DND-41 (cell line): ENCODE measurements around the gene KLF16.

Source experiments
- ATAC-seq: fragments of 200-7000 bp; cut with Tn5 transposase; 3 replicates; pipeline ENCODE4 v1.9.1; 2021; ENCODE audit warnings: low read depth; ENCODE audit not compliant: insufficient read depth
- DNase-seq: peaks from one replicate; pipeline ENCODE4 v3.0.0-alpha.2; 2020
- H2AFZ ChIP-seq: 2 replicates; pipeline ENCODE4 v1.6.0; 2012; ENCODE audit warnings: low read depth, low read length
- H3K27ac ChIP-seq: 2 replicates; pipeline ENCODE4 v1.5.1; 2012; ENCODE audit warnings: low read length, inconsistent platforms
- H3K27me3 ChIP-seq: fragments of 200-600 bp; sonication (generic); 2 replicates; pipeline ENCODE4 v1.6.0; 2012; ENCODE audit warnings: low read length, mild to moderate bottlenecking, inconsistent platforms; ENCODE audit not compliant: insufficient read depth, poor library complexity
- H3K36me3 ChIP-seq: 2 replicates; pipeline ENCODE4 v1.5.1; 2012; ENCODE audit warnings: low read length, inconsistent platforms; ENCODE audit not compliant: insufficient read depth
- H3K4me1 ChIP-seq: 2 replicates; pipeline ENCODE4 v1.5.1; 2012; ENCODE audit warnings: mild to moderate bottlenecking, low read length; ENCODE audit not compliant: insufficient read depth
- H3K4me2 ChIP-seq: 2 replicates; pipeline ENCODE4 v1.6.0; 2012; ENCODE audit warnings: mild to moderate bottlenecking, moderate library complexity, low read length, inconsistent platforms; ENCODE audit not compliant: insufficient read depth
- H3K4me3 ChIP-seq, 2 experiments: fragments of 200-600 bp in 1 of 2; shearing (Covaris generic) in 1 of 2; 2 replicates each; pipeline ENCODE4 v1.5.1; 2012 to 2016; ENCODE audit warnings: inconsistent platforms in 2 of 2, low read length in 2 of 2, mild to moderate bottlenecking in 2 of 2, low read depth in 1 of 2, moderate library complexity in 1 of 2
- H3K79me2 ChIP-seq: 2 replicates; pipeline ENCODE4 v1.6.0; 2012; ENCODE audit warnings: low read length, inconsistent platforms; ENCODE audit not compliant: insufficient read depth
- H3K9ac ChIP-seq: 2 replicates; pipeline ENCODE4 v1.6.0; 2012; ENCODE audit warnings: low read depth, mild to moderate bottlenecking, inconsistent platforms, low read length, moderate library complexity
- H3K9me3 ChIP-seq: 2 replicates; pipeline ENCODE4 v1.5.1; 2012; ENCODE audit warnings: low read length, moderate library complexity, mild to moderate bottlenecking, inconsistent platforms; ENCODE audit not compliant: insufficient read depth, severe bottlenecking
- H4K20me1 ChIP-seq: 2 replicates; pipeline ENCODE4 v1.6.0; 2012; ENCODE audit warnings: low read length; ENCODE audit not compliant: insufficient read depth
- EZH2 ChIP-seq: IDR thresholded peaks from 3 replicates; pipeline ENCODE4 v1.6.1; 2012; ENCODE audit warnings: borderline replicate concordance, low read depth, mild to moderate bottlenecking, moderate library complexity, low read length, inconsistent platforms; ENCODE audit not compliant: severe bottlenecking
- TF ChIP-seq, protein P1 (sequence below): IDR thresholded peaks from 2 replicates; pipeline ENCODE4 v1.5.1; 2012; ENCODE audit warnings: borderline replicate concordance, low read length, moderate library complexity, mild to moderate bottlenecking; ENCODE audit not compliant: poor library complexity, severe bottlenecking; ENCODE audit errors: extremely low read depth

KLF16 gene

DNA sequence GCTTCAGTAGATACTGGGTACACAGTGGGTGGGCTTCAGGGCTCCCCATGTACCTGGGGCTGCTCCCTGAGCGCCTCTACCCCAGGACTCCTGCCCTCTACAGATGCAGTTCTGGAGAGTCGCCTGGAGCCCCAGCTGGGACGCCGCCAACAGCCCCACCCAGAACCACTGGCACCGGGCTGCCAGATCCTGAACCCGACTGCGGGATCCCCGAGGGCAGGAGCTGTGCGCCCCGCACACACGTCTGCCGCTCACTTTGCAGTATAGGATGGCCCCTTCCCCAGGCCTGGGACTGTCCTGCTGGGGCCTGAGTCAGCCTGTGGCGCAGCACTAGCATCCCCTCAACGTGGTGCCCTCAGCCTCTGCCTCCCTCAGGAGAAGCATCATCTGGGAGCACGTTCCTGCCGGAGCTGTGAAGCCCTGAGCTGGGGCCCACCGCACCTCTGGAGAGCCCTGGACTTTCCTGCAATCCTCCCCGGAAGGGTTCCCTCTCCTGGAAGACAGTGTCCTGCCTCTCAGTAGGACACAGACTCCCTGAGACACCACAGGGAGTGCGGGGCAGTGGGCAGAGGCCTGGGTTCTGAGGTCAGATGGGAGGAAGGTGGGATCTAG is 18.8 kb downstream of the KLF16 start:
- DNase-seq (no peak), ATAC-seq (no peak)
- Histone ChIP-seq H3K27me3 (no peaks in the 10 kb centered on the region), H3K79me2 (peaks cover 96% of the 10 kb centered on the region), H3K36me3 (peaks cover 49% of the 10 kb centered on the region), H3K4me1 (peaks cover 44% of the 10 kb centered on the region), H3K4me2 (peak overlapping the region; percentile 99; the same call in 1 of the 2 replicates), H3K27ac (no peak overlapping the region), H3K9me3 (no peaks in the 10 kb centered on the region), H4K20me1 (peaks cover 81% of the 10 kb centered on the region), H3K9ac (no peak overlapping the region), H3K4me3 (no peak overlapping the region), H2AFZ (no peak overlapping the region)
- TF ChIP-seq, protein P1, sequence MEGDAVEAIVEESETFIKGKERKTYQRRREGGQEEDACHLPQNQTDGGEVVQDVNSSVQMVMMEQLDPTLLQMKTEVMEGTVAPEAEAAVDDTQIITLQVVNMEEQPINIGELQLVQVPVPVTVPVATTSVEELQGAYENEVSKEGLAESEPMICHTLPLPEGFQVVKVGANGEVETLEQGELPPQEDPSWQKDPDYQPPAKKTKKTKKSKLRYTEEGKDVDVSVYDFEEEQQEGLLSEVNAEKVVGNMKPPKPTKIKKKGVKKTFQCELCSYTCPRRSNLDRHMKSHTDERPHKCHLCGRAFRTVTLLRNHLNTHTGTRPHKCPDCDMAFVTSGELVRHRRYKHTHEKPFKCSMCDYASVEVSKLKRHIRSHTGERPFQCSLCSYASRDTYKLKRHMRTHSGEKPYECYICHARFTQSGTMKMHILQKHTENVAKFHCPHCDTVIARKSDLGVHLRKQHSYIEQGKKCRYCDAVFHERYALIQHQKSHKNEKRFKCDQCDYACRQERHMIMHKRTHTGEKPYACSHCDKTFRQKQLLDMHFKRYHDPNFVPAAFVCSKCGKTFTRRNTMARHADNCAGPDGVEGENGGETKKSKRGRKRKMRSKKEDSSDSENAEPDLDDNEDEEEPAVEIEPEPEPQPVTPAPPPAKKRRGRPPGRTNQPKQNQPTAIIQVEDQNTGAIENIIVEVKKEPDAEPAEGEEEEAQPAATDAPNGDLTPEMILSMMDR = no peak
- TF ChIP-seq EZH2 = no peak

DNA sequence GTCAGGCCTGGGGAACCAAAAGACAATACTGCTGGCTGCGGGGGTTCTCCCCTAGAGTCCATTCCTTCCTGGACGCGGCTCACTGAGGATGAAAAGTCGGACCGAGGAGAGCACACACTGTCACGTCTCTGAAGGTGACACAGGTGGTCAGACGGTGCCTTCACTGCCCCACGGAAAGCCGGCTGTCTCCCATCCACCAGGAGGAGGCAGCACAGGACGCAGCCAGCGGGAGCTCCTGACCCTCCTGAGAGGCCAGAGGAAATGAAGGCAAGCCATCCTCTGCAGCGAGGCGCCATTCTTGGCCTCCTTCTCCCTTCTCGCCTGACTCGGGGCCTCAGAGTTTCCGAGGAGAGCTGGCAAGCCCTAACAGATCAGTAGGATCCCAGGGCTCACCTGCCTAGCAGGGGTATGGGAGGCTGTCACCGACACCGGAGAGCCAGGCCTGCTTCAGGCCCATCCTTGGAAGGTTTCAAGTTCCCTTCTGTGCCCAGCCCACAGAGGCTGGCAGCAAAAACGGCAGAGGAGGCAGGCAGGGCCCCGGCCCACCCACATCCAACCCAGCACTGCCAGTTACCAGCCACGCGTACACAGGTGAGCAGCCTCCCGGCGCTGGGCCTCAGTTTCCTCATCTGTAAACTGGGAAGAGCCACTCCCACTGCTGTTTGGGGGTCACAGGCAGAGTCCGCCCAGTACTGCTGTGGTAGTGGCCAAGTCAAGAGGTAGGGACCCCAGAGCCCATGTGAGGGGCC is 19.6 kb downstream of the KLF16 start:
- no peak for TF ChIP-seq EZH2
- TF ChIP-seq, protein P1 = peak; percentile 5
- Histone ChIP-seq H3K27me3 (no peaks in the 10 kb centered on the region), H4K20me1 (peaks cover 87% of the 10 kb centered on the region), H2AFZ (no peak overlapping the region), H3K4me3 (no peak overlapping the region), H3K4me2 (peak overlapping the region; percentile 99; the same call in 1 of the 2 replicates), H3K79me2 (peaks cover 99% of the 10 kb centered on the region), H3K36me3 (peaks cover 55% of the 10 kb centered on the region), H3K9me3 (no peaks in the 10 kb centered on the region), H3K9ac (no peak overlapping the region), H3K27ac (no peak overlapping the region), H3K4me1 (peaks cover 39% of the 10 kb centered on the region)
- ATAC-seq (no peak), DNase-seq (no peak)

DNA sequence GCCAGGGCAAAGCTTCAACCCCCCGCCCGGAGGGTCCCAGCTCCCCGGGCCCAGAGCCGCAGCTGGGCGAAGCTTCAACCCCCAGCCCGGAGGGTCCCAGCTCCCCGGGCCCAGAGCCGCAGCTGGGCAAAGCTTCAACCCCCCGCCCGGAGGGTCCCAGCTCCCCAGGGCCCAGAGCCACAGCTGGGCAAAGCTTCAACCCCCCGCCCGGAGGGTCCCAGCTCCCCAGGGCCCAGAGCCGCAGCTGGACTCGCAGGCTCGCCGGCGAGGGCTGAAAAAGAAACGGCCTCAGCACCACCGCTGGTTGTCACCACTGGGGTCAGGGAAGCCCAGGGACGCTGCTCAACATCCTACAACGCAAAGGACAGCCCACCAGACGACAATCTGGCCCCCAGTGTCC is 20.3 kb downstream of the KLF16 start:
- H3K4me3 ChIP-seq = no peak overlapping the region
- H3K27me3 ChIP-seq = no peaks in the 10 kb centered on the region
- peaks cover 100% of the 10 kb centered on the region for H3K79me2 ChIP-seq
- no peak overlapping the region for H3K27ac ChIP-seq
- H3K9ac ChIP-seq = no peak overlapping the region
- peaks cover 60% of the 10 kb centered on the region for H3K36me3 ChIP-seq
- no peak for TF ChIP-seq EZH2
- TF ChIP-seq, protein P1 = no peak
- H3K4me1 ChIP-seq = peaks cover 37% of the 10 kb centered on the region
- H3K4me2 ChIP-seq = no peak overlapping the region
- peaks cover 94% of the 10 kb centered on the region for H4K20me1 ChIP-seq
- no peaks in the 10 kb centered on the region for H3K9me3 ChIP-seq
- H2AFZ ChIP-seq = no peak overlapping the region
- DNase-seq (no peak), ATAC-seq (no peak)
